GM21723 (cell line): ENCODE results near the gene IMP4.
A peak's percentile ranks its signal among the peaks of the same experiment; 100 is the strongest.
"Not testable (repeated sequence)": the region's sequence is repeated elsewhere in the genome, so short reads cannot be mapped to it uniquely, and the experiment has no call there.

Experiments used
- ATAC-seq: cut with Tn5 transposase; IDR thresholded peaks from one replicate; pipeline ENCODE4 v1.9.1; 2021; ENCODE audit warnings: mild to moderate bottlenecking, moderate library complexity; ENCODE audit not compliant: unreplicated experiment

The IMP4 gene

GRCh38 chr2:130342533-130343275 lies at the start of gene IMP4:
IMP4 (plus strand) TSS chr2:130342897; CDS start chr2:130342933, 36 bp downstream.
- peak; percentile 89 for ATAC-seq

GRCh38 chr2:130300258-130300969 lies 42.3 kb upstream of the IMP4 start:
- no peak for ATAC-seq

- ATAC-seq = no peak
Measured at GRCh38 chr2:130300970-130301348, 41.7 kb upstream of the IMP4 start.

- no peak for ATAC-seq
Measured at GRCh38 chr2:130302164-130302886, 40.4 kb upstream of the IMP4 start.

- ATAC-seq = peak; percentile 89
Measured at GRCh38 chr2:130303169-130303568, 39.5 kb upstream of the IMP4 start.

- ATAC-seq = no peak
Measured at GRCh38 chr2:130304726-130305125, 38.0 kb upstream of the IMP4 start.

- ATAC-seq = no peak
Measured at GRCh38 chr2:130307850-130308249, 34.8 kb upstream of the IMP4 start.

GRCh38 chr2:130310881-130311280 lies 31.8 kb upstream of the IMP4 start:
- ATAC-seq = no peak

- ATAC-seq = no peak
Measured at GRCh38 chr2:130313812-130314334, 28.8 kb upstream of the IMP4 start.

GRCh38 chr2:130314377-130314776 lies 28.3 kb upstream of the IMP4 start:
- ATAC-seq = no peak

GRCh38 chr2:130316596-130316995 lies 26.1 kb upstream of the IMP4 start:
- ATAC-seq = no peak

- no peak for ATAC-seq
Measured at GRCh38 chr2:130318906-130319305, 23.8 kb upstream of the IMP4 start.

- ATAC-seq = no peak
Measured at GRCh38 chr2:130319536-130319935, 23.2 kb upstream of the IMP4 start.

- no peak for ATAC-seq
Measured at GRCh38 chr2:130327703-130328527, 14.8 kb upstream of the IMP4 start.

GRCh38 chr2:130328710-130329109 lies 14.0 kb upstream of the IMP4 start:
- ATAC-seq = no peak

- peak; percentile 84 for ATAC-seq
Measured at GRCh38 chr2:130332271-130333073, 10.2 kb upstream of the IMP4 start.

- not testable (repeated sequence) for ATAC-seq
Measured at GRCh38 chr2:130333253-130333652, 9.4 kb upstream of the IMP4 start.

- no peak for ATAC-seq
Measured at GRCh38 chr2:130334026-130334425, 8.7 kb upstream of the IMP4 start.

- ATAC-seq = no peak
Measured at GRCh38 chr2:130335226-130335625, 7.5 kb upstream of the IMP4 start.
